Endothelial cell of umbilical vein (primary cell): Measurements from ENCODE around the gene NOL12. TPM values are rescaled to one million over a fixed set of nuclear protein-coding genes. Genes with fewer than 3 reads are reported as not detected.

ENCODE experiments used
- BruUV-seq: library from RNA; stranded (reverse); fragments of 400-500 nt; replicated peaks from 2 replicates; lab custom pipeline; 2021; lab: Mats Ljungman, UMichigan
- CTCF ChIA-PET: fragments of 300-600, 350-600 bp; sonication (Branson Sonifier 250); formaldehyde crosslinking; loops from one replicate; lab custom pipeline; 2021; ENCODE audit warnings: antibody characterized with exemption, inconsistent platforms; lab: Charles Lee
- POLR2A ChIA-PET: fragments of 300-600, 350-600 bp; sonication (Branson Sonifier 250); formaldehyde crosslinking; loops from one replicate; lab custom pipeline; 2021; ENCODE audit warnings: antibody characterized with exemption, inconsistent platforms; lab: Charles Lee
- DNase-seq: peaks from one replicate; pipeline ENCODE4 v3.0.0-alpha.2; 2011; ENCODE audit warnings: low read depth, low spot score
- FAIRE-seq: peaks from 2 replicates; lab custom pipeline; 2011; peaks lifted over from hg19 to GRCh38; lab: Jason Lieb, UNC
- H2AFZ ChIP-seq: 2 replicates; pipeline ENCODE4 v1.6.0; 2012; ENCODE audit warnings: low read depth, low read length, control low read depth, inconsistent platforms
- H3K27ac ChIP-seq: 2 replicates; pipeline ENCODE4 v1.5.1; 2011; ENCODE audit warnings: low read depth, mild to moderate bottlenecking, control low read depth, low read length, moderate library complexity; ENCODE audit not compliant: insufficient read depth
- H3K27me3 ChIP-seq, 2 experiments: 2 replicates each; pipeline versions ENCODE4 v1.6.0 to v1.6.1; 2011; ENCODE audit warnings: low read length in 2 of 2, mixed read lengths in 1 of 2; ENCODE audit not compliant: control insufficient read depth in 2 of 2, insufficient read depth in 2 of 2
- H3K36me3 ChIP-seq, 2 experiments: 2 replicates in 1 of 2; 3 replicates in 1 of 2; pipeline ENCODE4 v1.5.1; 2011; ENCODE audit warnings: low read length in 2 of 2, mild to moderate bottlenecking in 1 of 2, moderate library complexity in 1 of 2; ENCODE audit not compliant: control insufficient read depth in 2 of 2, insufficient read depth in 2 of 2; ENCODE audit errors: extremely low read depth in 1 of 2
- H3K4me1 ChIP-seq: 3 replicates; pipeline ENCODE4 v1.5.1; 2011; ENCODE audit warnings: mild to moderate bottlenecking, low read length; ENCODE audit not compliant: control insufficient read depth, insufficient read depth; ENCODE audit errors: extremely low read depth
- H3K4me2 ChIP-seq: 2 replicates; pipeline ENCODE4 v1.6.1; 2011; ENCODE audit warnings: low read length, control low read depth, mixed read lengths; ENCODE audit not compliant: insufficient read depth
- H3K4me3 ChIP-seq, 3 experiments: fragments of 200-600 bp in 1 of 3; sonication (generic), shearing (Covaris generic) in 1 of 3; replicated peaks in 1 of 3; 2 replicates each; pipeline ENCODE4 v1.5.1; 2011 to 2016; ENCODE audit warnings: control low read depth in 3 of 3, low read length in 3 of 3, mild to moderate bottlenecking in 2 of 3, inconsistent platforms in 1 of 3, low read depth in 1 of 3, moderate library complexity in 1 of 3; ENCODE audit not compliant: insufficient read depth in 1 of 3
- H3K79me2 ChIP-seq: 2 replicates; pipeline ENCODE4 v1.6.0; 2012; ENCODE audit warnings: low read length, inconsistent platforms; ENCODE audit not compliant: control insufficient read depth, insufficient read depth
- H3K9ac ChIP-seq: replicated peaks from 2 replicates; pipeline ENCODE3; 2011; ENCODE audit warnings: low read length, control low read depth; ENCODE audit not compliant: insufficient read depth; ENCODE audit errors: extremely low read depth
- H3K9me1 ChIP-seq: replicated peaks from 3 replicates; pipeline ENCODE4 v1.6.0; 2011; ENCODE audit warnings: mild to moderate bottlenecking, low read length; ENCODE audit not compliant: control insufficient read depth, insufficient read depth; ENCODE audit errors: extremely low read depth
- H3K9me3 ChIP-seq: replicated peaks from 2 replicates; pipeline ENCODE4 v1.5.1; 2012; ENCODE audit warnings: low read length, inconsistent platforms; ENCODE audit not compliant: control insufficient read depth, insufficient read depth
- H4K20me1 ChIP-seq: replicated peaks from 2 replicates; pipeline ENCODE3; 2011; ENCODE audit warnings: mild to moderate bottlenecking, low read length; ENCODE audit not compliant: control insufficient read depth, insufficient read depth; ENCODE audit errors: extremely low read depth
- EZH2 ChIP-seq: IDR thresholded peaks from 2 replicates; pipeline ENCODE4 v1.6.1; 2012; ENCODE audit warnings: borderline replicate concordance, low read depth, mild to moderate bottlenecking, moderate library complexity, low read length, inconsistent platforms; ENCODE audit not compliant: severe bottlenecking
- FOS ChIP-seq: IDR thresholded peaks from 2 replicates; pipeline ENCODE4 v1.6.1; 2011; ENCODE audit warnings: mild to moderate bottlenecking, low read length, moderate library complexity, borderline replicate concordance; ENCODE audit not compliant: insufficient read depth
- GATA2 ChIP-seq: IDR thresholded peaks from 2 replicates; pipeline ENCODE4 v1.7.0; 2011; ENCODE audit warnings: low read depth, mild to moderate bottlenecking, moderate library complexity, mixed read lengths, low read length; ENCODE audit not compliant: insufficient read length, insufficient read depth
- JUN ChIP-seq: IDR thresholded peaks from 2 replicates; pipeline ENCODE4 v1.6.1; 2011; ENCODE audit warnings: borderline replicate concordance, low read depth; ENCODE audit not compliant: insufficient read length, insufficient read depth
- MYC ChIP-seq: IDR thresholded peaks from one replicate; pipeline ENCODE4 v1.6.1; 2011; ENCODE audit warnings: mild to moderate bottlenecking, low read depth, low read length
- POLR2A ChIP-seq: IDR thresholded peaks from 2 replicates; pipeline ENCODE4 v1.6.1; 2012; ENCODE audit warnings: low read depth, mild to moderate bottlenecking, control low read depth, low read length
- POLR2AphosphoS5 ChIP-seq: IDR thresholded peaks from 2 replicates; pipeline ENCODE4 v1.6.1; 2012; ENCODE audit warnings: low read depth, mild to moderate bottlenecking, control low read depth, low read length, moderate library complexity; ENCODE audit not compliant: insufficient read depth
- dilution Hi-C: fragments of 300-500 bp; cut with MboI; formaldehyde crosslinking; loops from one replicate; pipeline ENCODE4 v1.15.0; 2019; ENCODE audit warnings: low sequenced_read_pairs; ENCODE audit not compliant: extremely low pct_ligation_motif_present
- intact Hi-C: fragments of 100-400 bp; cut with micrococcal nuclease; formaldehyde crosslinking; loops from one replicate; pipeline ENCODE4 v1.10.0; 2022
- polyA plus RNA-seq, 4 experiments: library from polyadenylated mRNA; depleted of rRNA in 3 of 4; stranded (reverse) in 3 of 4; unstranded in 1 of 4; fragments of >200 nt; gene quantifications; 2 replicates each; pipeline versions ENCODE4 v1.2.1 to v1.2.3, GENCODE V29; 2011 to 2012; ENCODE audit warnings: missing spikeins in 1 of 4
- total RNA-seq: library from RNA; stranded (reverse); gene quantifications from 2 replicates; pipeline ENCODE4 v1.2.3, GENCODE V29; 2021
- TF ChIP-seq, protein P1 (sequence below): IDR thresholded peaks from 2 replicates; pipeline ENCODE4 v1.6.1; 2011; ENCODE audit not compliant: insufficient read depth, insufficient read length
- TF ChIP-seq, protein P2 (sequence below), 2 donors: IDR thresholded peaks; 1 replicate in 1 of 2; 2 replicates in 1 of 2; pipeline ENCODE4 v1.5.1; 2011; ENCODE audit warnings: low read length in 2 of 2, mild to moderate bottlenecking in 2 of 2, moderate library complexity in 2 of 2, control low read depth in 1 of 2, inconsistent platforms in 1 of 2, low read depth in 1 of 2; ENCODE audit not compliant: insufficient read depth in 1 of 2; ENCODE audit errors: extremely low read depth in 1 of 2

The NOL12 gene
- total and polyA plus RNA-seq, 2 donors (not counting 3 experiments of a cell fraction or from before 2014, with no cell fraction given), result 23.2 to 29.1 TPM

DNA sequence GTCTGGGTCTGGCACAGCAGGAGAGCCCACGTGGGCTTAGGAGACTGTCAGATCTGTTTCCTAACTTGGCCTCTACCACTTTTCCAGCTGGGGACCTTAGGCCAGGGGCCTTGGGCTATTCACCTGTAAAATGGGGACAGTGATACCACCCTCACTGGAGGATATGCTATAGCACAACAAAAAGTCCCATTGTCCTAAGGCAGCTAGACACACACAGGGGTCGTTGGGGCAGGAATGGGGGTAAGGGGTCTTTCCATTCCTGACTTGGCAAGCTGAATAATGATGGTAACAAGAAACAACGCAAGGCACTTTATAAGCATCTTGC lies 49.2 kb upstream of the NOL12 start:
- intact Hi-C loops (no loop called here), dilution Hi-C loops (no loop called here)
- H3K9me1 ChIP-seq, result no peaks in the 10 kb centered on the region
- DNase-seq (no peak), FAIRE-seq (no peak)
- peaks cover 19% of the 10 kb centered on the region for H3K4me1 ChIP-seq
- H3K9ac ChIP-seq, result no peak overlapping the region
- no peak overlapping the region for H2AFZ ChIP-seq
- no peak overlapping the region for H3K4me3 ChIP-seq
- no peaks in the 10 kb centered on the region for H3K9me3 ChIP-seq
- H4K20me1 ChIP-seq, result no peaks in the 10 kb centered on the region
- H3K27ac ChIP-seq, result no peak overlapping the region
- H3K36me3 ChIP-seq, result no peaks in the 10 kb centered on the region
- no peaks in the 10 kb centered on the region for H3K27me3 ChIP-seq
- H3K4me2 ChIP-seq, result no peak overlapping the region
- POLR2A ChIA-PET, result no interaction called here
- no peaks in the 10 kb centered on the region for H3K79me2 ChIP-seq
- CTCF ChIA-PET, result interaction anchor here (0.9 to 2.3 kb wide), 6 partner anchors 10 to 155 kb away, joined by 3 to 8 read pairs (median 5); no protein-coding TSS in a partner anchor
- no peak for TF ChIP-seq GATA2
- TF ChIP-seq, protein P1, sequence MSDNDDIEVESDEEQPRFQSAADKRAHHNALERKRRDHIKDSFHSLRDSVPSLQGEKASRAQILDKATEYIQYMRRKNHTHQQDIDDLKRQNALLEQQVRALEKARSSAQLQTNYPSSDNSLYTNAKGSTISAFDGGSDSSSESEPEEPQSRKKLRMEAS, result no peak
- TF ChIP-seq JUN, result no peak
- TF ChIP-seq MYC, result no peak
- TF ChIP-seq FOS, result no peak
- TF ChIP-seq EZH2, result no peak
- TF ChIP-seq POLR2AphosphoS5, result no peak
- no peak for TF ChIP-seq POLR2A
- TF ChIP-seq, protein P2, sequence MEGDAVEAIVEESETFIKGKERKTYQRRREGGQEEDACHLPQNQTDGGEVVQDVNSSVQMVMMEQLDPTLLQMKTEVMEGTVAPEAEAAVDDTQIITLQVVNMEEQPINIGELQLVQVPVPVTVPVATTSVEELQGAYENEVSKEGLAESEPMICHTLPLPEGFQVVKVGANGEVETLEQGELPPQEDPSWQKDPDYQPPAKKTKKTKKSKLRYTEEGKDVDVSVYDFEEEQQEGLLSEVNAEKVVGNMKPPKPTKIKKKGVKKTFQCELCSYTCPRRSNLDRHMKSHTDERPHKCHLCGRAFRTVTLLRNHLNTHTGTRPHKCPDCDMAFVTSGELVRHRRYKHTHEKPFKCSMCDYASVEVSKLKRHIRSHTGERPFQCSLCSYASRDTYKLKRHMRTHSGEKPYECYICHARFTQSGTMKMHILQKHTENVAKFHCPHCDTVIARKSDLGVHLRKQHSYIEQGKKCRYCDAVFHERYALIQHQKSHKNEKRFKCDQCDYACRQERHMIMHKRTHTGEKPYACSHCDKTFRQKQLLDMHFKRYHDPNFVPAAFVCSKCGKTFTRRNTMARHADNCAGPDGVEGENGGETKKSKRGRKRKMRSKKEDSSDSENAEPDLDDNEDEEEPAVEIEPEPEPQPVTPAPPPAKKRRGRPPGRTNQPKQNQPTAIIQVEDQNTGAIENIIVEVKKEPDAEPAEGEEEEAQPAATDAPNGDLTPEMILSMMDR (IDR thresholded peaks at IDR 0.05; ENCODE audit: extremely low read depth in 1 of 2, insufficient read depth in 1 of 2, low read depth in 1 of 2, low read length in 2 of 2), result no peak
- BruUV-seq, result no TSS peak
